Psoas muscle (tissue), 8 donors: ENCODE measurements around the gene CHST4. TPM values are rescaled to one million over a fixed set of nuclear protein-coding genes. Genes with fewer than 3 reads are reported as not detected.

ENCODE experiments used
- ATAC-seq, 4 donors: fragments of 200-7000 bp; cut with Tn5 transposase; one replicate each; pipeline ENCODE4 v1.9.1; 2020; ENCODE audit warnings: moderate library complexity in 3 of 4, mild to moderate bottlenecking in 2 of 4
- DNase-seq, 2 donors: peaks; one replicate each; pipeline ENCODE4 v3.0.0-alpha.2; 2020
- H3K27ac ChIP-seq: fragments of 200-600 bp; one replicate; pipeline ENCODE4 v1.8.0; 2022
- H3K27me3 ChIP-seq, 3 donors: fragments of 200-600 bp in 1 of 3; one replicate each; pipeline versions ENCODE4 v1.6.1 to v1.8.0; 2013 to 2022; ENCODE audit warnings: low read length in 2 of 3, mild to moderate bottlenecking in 2 of 3, moderate library complexity in 1 of 3; ENCODE audit not compliant: insufficient read depth in 3 of 3
- H3K36me3 ChIP-seq, 2 donors: fragments of 200-600 bp in 1 of 2; one replicate each; pipeline versions ENCODE4 v1.6.1 to v1.8.0; 2013 to 2022; ENCODE audit warnings: low read depth in 1 of 2, mild to moderate bottlenecking in 1 of 2, moderate library complexity in 1 of 2; ENCODE audit not compliant: insufficient read depth in 1 of 2
- H3K4me1 ChIP-seq: fragments of 200-600 bp; one replicate; pipeline ENCODE4 v1.8.0; 2022
- H3K4me3 ChIP-seq: fragments of 200-600 bp; one replicate; pipeline ENCODE4 v1.8.0; 2022; ENCODE audit warnings: mild to moderate bottlenecking
- H3K9me3 ChIP-seq: fragments of 200-600 bp; one replicate; pipeline ENCODE4 v1.8.0; 2022
- WGBS, 3 donors: extraction: QIAGEN DNeasy Blood & Tissue Kit; methylation state at CpG; one replicate each; pipeline versions ENCODE4 v1.1.6 to v1.1.7; 2013; 5-methylcytosine and 5-hydroxymethylcytosine counted together
- intact Hi-C, 2 donors: fragments of 100-400 bp; cut with DNase I; formaldehyde crosslinking; loops; one replicate each; pipeline versions ENCODE4 v1.11.0 to v1.14.2; 2022
- polyA plus RNA-seq, 3 donors: library from polyadenylated mRNA; stranded (reverse); fragments of 200-250 nt; gene quantifications; one replicate each; pipeline ENCODE4 v1.2.3, GENCODE V29; 2013
- total RNA-seq, 4 donors: library from RNA; stranded (reverse); fragmentation: NEBNext Ultra II Directional in 2 of 4; extraction: Animal tissue kit (Norgen Biotek cat#: 25700) in 2 of 4; gene quantifications; one replicate each; pipeline versions ENCODE4 v1.2.1 to v1.2.4, GENCODE V29; 2021 to 2023
- TF ChIP-seq, protein P1 (sequence below): fragments of 200-600 bp; IDR thresholded peaks from one replicate; pipeline ENCODE4 v1.8.0; 2022; ENCODE audit warnings: antibody characterized with exemption
- donor health status: healthy with polysubstance abuse.
- donor health status: DM: no; HTN: no; CAD: no; lungs with moderate emphysema.
- donor health status: Bipolar disorder and iron deficiency.
- donor health status: healthy.
- donor health status: DM: yes; HTN: yes; CAD: no.
- donor health status: DM: no; HTN: no; CAD: no.
- donor health status: DM: no; HTN: no; CAD: no.
- donor health status: DM: yes; HTN: yes; CAD: no.

CHST4 gene
- total and polyA plus RNA-seq, 7 donors = not detected

GRCh38 chr16:71524566-71525553 lies 1.4 kb upstream of the CHST4 start:
- ATAC-seq (no peak), DNase-seq (no peak)
- intact Hi-C loops = no loop called here
- H3K27ac ChIP-seq = no peak overlapping the region
- TF ChIP-seq, protein P1, sequence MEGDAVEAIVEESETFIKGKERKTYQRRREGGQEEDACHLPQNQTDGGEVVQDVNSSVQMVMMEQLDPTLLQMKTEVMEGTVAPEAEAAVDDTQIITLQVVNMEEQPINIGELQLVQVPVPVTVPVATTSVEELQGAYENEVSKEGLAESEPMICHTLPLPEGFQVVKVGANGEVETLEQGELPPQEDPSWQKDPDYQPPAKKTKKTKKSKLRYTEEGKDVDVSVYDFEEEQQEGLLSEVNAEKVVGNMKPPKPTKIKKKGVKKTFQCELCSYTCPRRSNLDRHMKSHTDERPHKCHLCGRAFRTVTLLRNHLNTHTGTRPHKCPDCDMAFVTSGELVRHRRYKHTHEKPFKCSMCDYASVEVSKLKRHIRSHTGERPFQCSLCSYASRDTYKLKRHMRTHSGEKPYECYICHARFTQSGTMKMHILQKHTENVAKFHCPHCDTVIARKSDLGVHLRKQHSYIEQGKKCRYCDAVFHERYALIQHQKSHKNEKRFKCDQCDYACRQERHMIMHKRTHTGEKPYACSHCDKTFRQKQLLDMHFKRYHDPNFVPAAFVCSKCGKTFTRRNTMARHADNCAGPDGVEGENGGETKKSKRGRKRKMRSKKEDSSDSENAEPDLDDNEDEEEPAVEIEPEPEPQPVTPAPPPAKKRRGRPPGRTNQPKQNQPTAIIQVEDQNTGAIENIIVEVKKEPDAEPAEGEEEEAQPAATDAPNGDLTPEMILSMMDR = no peak
- 27 to 30% (median 28%) methylated on average over 16 of the region's 16 CpGs for WGBS, 3 donors
- no peak overlapping the region for H3K4me3 ChIP-seq
- H3K4me1 ChIP-seq = no peaks in the 10 kb centered on the region
- peaks cover 0 to 34% (median 0%) of the 10 kb centered on the region in 3 donors for H3K27me3 ChIP-seq
- no peaks in the 10 kb centered on the region for H3K36me3 ChIP-seq
- no peaks in the 10 kb centered on the region for H3K9me3 ChIP-seq

- Histone ChIP-seq H3K27ac (no peak overlapping the region), H3K9me3 (no peaks in the 10 kb centered on the region), H3K4me3 (no peak overlapping the region), H3K27me3 (peaks cover 0 to 24% (median 0%) of the 10 kb centered on the region in 3 donors), H3K36me3 (no peaks in the 10 kb centered on the region), H3K4me1 (no peaks in the 10 kb centered on the region)
- DNase-seq (no peak), ATAC-seq (no peak)
- TF ChIP-seq, protein P1 = no peak
- intact Hi-C loops = no loop called here
- 73 to 89% (median 88%) methylated on average over 1 of the region's 1 CpG for WGBS, 3 donors
Measured at GRCh38 chr16:71528257-71528656, 2.0 kb downstream of the CHST4 start.

- H3K27me3 ChIP-seq = peaks cover 0 to 22% (median 0%) of the 10 kb centered on the region in 3 donors
- TF ChIP-seq, protein P1 = no peak
- ATAC-seq = no peak
- H3K27ac ChIP-seq = no peak overlapping the region
- H3K9me3 ChIP-seq = no peaks in the 10 kb centered on the region
- H3K4me1 ChIP-seq = no peaks in the 10 kb centered on the region
- no peaks in the 10 kb centered on the region for H3K36me3 ChIP-seq
- DNase-seq = no peak
- intact Hi-C loops = no loop called here
- no peak overlapping the region for H3K4me3 ChIP-seq
- WGBS, 3 donors = 68 to 75% (median 69%) methylated on average over 4 of the region's 4 CpGs
Measured at GRCh38 chr16:71528863-71529262, 2.6 kb downstream of the CHST4 start.

- TF ChIP-seq, protein P1 = no peak
- WGBS, 3 donors = 50 to 62% (median 58%) methylated on average over 3 of the region's 3 CpGs
- ATAC-seq (no peak), DNase-seq (no peak)
- Histone ChIP-seq H3K4me3 (no peak overlapping the region), H3K27ac (no peak overlapping the region), H3K4me1 (no peaks in the 10 kb centered on the region), H3K9me3 (no peaks in the 10 kb centered on the region), H3K36me3 (no peaks in the 10 kb centered on the region), H3K27me3 (no peaks in the 10 kb centered on the region)
- intact Hi-C loops = no loop called here
Measured at GRCh38 chr16:71532366-71532765, 6.1 kb downstream of the CHST4 start.
